GM21423 (cell line): ENCODE results near the gene CAT.

Experiments
- ATAC-seq: cut with Tn5 transposase; IDR thresholded peaks from one replicate; pipeline ENCODE4 v1.9.1; 2021; ENCODE audit warnings: mild to moderate bottlenecking, moderate library complexity; ENCODE audit not compliant: unreplicated experiment

CAT gene

DNA sequence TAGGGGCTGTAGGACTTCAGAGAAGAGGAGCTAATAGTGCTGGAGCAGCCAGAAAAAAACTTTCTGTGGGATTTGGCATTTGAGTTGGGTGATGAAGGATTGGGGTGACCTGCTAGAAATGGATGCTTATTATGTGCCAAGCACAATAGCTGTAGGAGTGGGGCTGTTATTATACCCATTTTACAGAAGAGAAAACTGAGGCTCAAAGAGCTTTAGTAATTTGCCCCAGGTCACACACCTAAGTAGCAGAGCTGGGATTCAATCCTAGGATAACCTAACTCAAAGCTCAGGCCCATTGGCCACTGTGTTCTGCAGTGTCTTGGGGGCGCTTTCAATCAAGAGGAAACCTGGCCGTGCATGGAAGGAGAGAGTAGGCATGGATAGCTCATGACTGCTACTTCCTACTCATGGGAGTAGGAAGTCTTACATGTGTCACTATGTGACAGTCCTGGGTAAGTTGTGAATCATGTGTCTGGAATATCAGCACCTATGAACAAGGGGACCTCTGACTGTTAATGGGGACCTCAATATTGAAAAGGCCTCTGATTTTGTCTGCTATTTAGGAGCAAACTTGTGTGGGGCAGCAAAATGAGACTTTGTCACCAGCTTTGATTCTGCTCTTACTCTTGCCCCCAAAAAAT is 81.0 kb downstream of the CAT start:
- ATAC-seq, result no peak

GRCh38 chr11:34521265-34521664 is 82.5 kb downstream of the CAT start:
- ATAC-seq, result no peak
